ENCODE results near the gene NR1D1. TPM values are rescaled to one million over a fixed set of nuclear protein-coding genes. Genes with fewer than 3 reads are reported as not detected.

Gene NR1D1
- total RNA-seq, 2 donors from 2014 or later, result 2.3 to 5.9 TPM

DNA sequence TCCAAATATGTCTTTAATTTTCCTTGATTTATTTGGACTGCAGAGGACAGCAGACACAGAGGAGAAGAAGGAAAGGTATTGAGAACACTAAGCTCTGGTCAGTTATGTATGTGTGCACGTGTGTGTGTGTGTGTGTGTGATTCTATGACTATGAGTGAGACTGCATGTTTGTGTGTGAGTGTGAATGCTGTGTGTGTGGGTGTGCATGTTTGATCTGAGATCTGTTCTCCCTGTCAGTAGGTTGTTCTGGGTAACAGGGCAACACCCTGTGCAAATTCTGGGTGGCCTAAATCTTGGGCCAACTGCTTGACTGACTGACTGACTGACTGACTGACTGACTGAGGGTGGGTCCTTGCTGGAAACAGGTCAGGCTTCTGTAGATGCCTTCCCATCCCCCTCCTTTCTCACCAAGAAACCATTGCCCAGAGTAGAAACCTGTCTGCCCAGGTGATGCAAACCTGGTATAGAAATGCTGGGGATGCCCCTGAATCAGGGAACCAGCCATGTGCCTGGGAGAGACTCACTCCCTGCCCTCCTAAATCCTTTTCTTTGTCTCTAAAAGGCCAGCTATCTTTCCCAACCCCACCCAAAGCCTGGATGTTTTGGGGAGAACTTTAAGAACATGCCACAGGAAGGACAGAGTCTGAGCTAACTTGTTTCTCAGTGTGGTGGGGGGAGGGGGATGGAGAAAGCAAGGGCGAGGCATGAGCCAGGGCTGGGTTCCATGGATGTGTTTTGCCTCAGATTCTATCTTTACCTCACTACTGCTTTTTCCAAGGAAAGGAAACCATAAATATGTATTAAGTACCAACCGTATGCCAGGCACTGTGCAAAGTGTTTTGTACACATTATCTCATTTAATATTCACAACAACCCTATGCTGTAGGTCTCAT is 4.5 kb upstream of the NR1D1 start:
- DNase-seq (no peak), ATAC-seq (no peak)
- no peaks in the 10 kb centered on the region for H3K36me3 ChIP-seq (replicated peaks in 1 of 2; ENCODE audit: insufficient read depth in 1 of 2, low read depth in 2 of 2)
- H3K4me1 ChIP-seq, result peaks cover 70% of the 10 kb centered on the region
- no peak overlapping the region for H3K4me3 ChIP-seq
- 75 to 79% methylated on average over 3 of the region's 3 CpGs for WGBS, 2 donors
- H3K27me3 ChIP-seq, result no peaks in the 10 kb centered on the region
- peak overlapping the region in 3 of 4 donors; percentile 37 to 75 (median 45) for H3K27ac ChIP-seq
- no peaks in the 10 kb centered on the region for H3K9me3 ChIP-seq
- TF ChIP-seq POLR2A (IDR thresholded peaks at IDR 0.05), result no peak
- TF ChIP-seq, protein P1, sequence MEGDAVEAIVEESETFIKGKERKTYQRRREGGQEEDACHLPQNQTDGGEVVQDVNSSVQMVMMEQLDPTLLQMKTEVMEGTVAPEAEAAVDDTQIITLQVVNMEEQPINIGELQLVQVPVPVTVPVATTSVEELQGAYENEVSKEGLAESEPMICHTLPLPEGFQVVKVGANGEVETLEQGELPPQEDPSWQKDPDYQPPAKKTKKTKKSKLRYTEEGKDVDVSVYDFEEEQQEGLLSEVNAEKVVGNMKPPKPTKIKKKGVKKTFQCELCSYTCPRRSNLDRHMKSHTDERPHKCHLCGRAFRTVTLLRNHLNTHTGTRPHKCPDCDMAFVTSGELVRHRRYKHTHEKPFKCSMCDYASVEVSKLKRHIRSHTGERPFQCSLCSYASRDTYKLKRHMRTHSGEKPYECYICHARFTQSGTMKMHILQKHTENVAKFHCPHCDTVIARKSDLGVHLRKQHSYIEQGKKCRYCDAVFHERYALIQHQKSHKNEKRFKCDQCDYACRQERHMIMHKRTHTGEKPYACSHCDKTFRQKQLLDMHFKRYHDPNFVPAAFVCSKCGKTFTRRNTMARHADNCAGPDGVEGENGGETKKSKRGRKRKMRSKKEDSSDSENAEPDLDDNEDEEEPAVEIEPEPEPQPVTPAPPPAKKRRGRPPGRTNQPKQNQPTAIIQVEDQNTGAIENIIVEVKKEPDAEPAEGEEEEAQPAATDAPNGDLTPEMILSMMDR (IDR thresholded peaks at IDR 0.05), result no peak
- intact Hi-C loops (cut with DNase I), result no loop called here

DNA sequence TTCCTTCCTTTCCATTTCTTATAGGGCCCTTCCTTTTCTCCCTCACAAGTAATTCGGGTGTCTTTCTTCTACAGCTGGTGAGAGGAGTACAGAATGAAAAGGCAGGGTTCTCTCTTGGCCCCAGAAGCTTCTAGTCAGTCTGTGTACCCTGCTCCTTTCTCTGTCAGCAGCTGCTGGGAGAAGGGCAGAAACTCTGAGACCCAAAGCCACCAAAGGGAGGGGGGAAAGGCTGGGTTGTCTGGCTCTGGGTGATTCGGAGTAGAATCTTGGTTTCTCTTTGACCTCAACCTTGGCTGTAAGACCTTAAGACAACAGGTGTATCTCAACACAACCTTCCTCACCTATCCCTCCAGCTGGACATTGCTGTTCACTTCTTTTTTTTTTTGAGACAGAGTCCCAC is 3.3 kb upstream of the NR1D1 start:
- Histone ChIP-seq H3K4me1 (peaks cover 65% of the 10 kb centered on the region), H3K36me3 (replicated peaks in 1 of 2; ENCODE audit: insufficient read depth in 1 of 2, low read depth in 2 of 2) (no peaks in the 10 kb centered on the region), H3K27ac (peak overlapping the region; percentile 75 to 98 (median 81)), H3K9me3 (no peaks in the 10 kb centered on the region), H3K4me3 (no peak overlapping the region), H3K27me3 (no peaks in the 10 kb centered on the region)
- TF ChIP-seq, protein P1 (IDR thresholded peaks at IDR 0.05), result no peak
- no peak for TF ChIP-seq POLR2A (IDR thresholded peaks at IDR 0.05)
- no peak for ATAC-seq
- 25 to 30% methylated on average over 2 of the region's 2 CpGs for WGBS, 2 donors
- no peak for DNase-seq
- intact Hi-C loops (cut with DNase I), result no loop called here

DNA sequence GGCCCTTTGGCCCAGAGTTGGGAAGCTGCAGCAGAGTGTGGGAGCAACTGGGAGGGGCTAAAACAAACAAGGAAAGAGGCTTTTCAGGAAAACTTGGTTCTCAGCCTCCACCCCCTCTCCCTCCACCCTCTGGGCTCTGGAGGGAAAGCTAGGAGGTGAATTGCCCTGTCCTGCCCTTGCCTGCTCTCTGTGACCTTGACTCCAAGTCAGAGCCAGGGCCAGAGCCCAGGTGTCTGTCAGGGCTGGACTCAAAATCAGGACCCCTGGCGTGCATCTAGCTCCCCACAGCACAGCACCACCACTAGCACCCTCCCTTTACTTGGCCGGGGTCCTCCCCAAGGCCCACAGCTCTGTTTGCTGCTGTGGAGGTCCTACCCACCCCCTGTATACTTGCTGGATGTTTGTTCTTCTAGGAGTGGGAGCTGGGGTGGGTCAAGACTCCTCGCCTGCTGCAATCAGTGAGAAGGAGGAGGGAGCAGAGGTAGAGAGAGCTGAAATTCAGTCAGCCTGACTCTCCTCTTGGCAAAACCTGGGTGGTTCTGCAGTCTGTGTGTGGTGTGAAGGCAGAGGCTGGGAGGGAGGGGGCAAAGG is 2.8 kb upstream of the NR1D1 start:
- no peak for ATAC-seq
- intact Hi-C loops (cut with DNase I), result no loop called here
- peak overlapping the region; percentile 75 to 98 (median 81) for H3K27ac ChIP-seq

DNA sequence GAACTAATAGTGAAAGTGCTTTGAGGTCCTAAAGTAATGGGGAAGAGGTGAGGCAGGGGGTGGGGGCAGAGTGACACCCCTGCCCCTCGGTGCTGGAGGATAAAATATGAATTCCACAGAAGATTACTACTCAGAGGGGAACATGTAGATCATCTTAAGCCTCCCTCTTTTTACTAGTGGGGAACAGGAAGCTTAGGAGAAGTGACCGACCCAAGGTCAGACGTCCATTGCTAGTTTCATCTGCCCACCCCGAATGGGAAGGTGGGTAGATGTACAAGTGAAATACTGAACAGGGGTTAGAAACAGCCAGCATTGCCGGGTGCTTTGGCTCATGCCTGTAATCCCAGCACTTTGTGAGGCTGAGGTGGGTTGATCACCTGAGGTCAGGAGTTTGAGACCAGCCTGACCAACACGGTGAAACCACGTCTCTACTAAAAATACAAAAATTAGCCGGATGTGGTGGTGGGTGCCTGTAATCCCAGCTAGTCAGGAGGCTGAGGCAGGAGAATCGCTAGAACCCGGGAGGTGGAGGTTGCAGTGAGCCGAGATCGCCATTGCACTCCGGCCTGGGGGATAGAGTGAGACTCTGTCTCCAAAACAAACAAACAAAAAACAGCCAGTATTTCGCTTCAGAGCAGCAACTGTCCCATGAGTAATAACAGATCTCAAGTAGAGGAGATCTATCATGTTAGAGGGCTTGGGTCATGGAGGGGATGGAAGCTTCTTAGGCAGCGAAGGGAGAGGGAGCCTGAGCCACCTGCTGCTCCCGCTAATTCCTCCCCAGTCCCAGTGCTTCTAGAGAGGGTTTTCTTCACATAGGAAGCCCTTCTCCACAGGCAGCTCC is 1.2 kb upstream of the NR1D1 start:
- TF ChIP-seq POLR2A (IDR thresholded peaks at IDR 0.05), result no peak
- Histone ChIP-seq H3K27me3 (no peaks in the 10 kb centered on the region), H3K36me3 (replicated peaks in 1 of 2; ENCODE audit: insufficient read depth in 1 of 2, low read depth in 2 of 2) (no peaks in the 10 kb centered on the region), H3K9me3 (no peaks in the 10 kb centered on the region), H3K4me3 (no peak overlapping the region), H3K27ac (peak overlapping the region; percentile 98 to 100 (median 99)), H3K4me1 (peaks cover 71% of the 10 kb centered on the region)
- DNase-seq (no peak), ATAC-seq (no peak)
- intact Hi-C loops (cut with DNase I), result no loop called here
- WGBS, 2 donors, result 60 to 61% methylated on average over 13 to 16 of the region's 16 CpGs

More for the DNA sequence above, 2.8 kb upstream of the NR1D1 start:
- Histone ChIP-seq H3K4me1 (peaks cover 65% of the 10 kb centered on the region), H3K4me3 (no peak overlapping the region), H3K36me3 (replicated peaks in 1 of 2; ENCODE audit: insufficient read depth in 1 of 2, low read depth in 2 of 2) (no peaks in the 10 kb centered on the region), H3K9me3 (no peaks in the 10 kb centered on the region), H3K27me3 (no peaks in the 10 kb centered on the region)
- 36 to 51% methylated on average over 3 of the region's 3 CpGs for WGBS, 2 donors
- peak in 1 of 3 donors; percentile 9 for TF ChIP-seq POLR2A (IDR thresholded peaks at IDR 0.05)
- TF ChIP-seq, protein P1 (IDR thresholded peaks at IDR 0.05), result no peak
- DNase-seq, result no peak

Data from body of pancreas (tissue), 4 donors.